ENCODE data around the gene STAU1.
"Not testable (repeated sequence)": the region's sequence is repeated elsewhere in the genome, so short reads cannot be mapped to it uniquely, and the experiment has no call there.

STAU1 gene

DNA sequence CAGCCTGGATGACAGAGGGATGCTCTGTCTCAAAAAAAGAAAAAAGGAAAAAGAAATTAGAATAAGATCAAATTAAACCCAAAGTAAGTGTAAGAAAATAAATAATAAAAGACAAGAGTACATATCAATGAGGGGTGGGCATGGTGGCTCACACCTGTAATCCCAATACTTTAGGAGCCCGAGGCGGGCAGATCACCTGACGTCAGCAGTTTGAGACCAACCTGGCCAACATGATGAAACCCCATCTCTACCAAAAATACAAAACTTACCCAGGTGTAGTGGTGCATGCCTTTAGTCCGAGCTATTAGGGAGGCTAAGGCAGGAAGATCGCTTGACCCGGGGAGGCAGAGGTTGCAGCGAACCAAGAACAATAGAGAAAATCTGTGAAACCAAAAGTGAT is 14.9 kb upstream of the STAU1 start:
- DNase-seq (ENCODE audit: low spot score): no peak

DNA sequence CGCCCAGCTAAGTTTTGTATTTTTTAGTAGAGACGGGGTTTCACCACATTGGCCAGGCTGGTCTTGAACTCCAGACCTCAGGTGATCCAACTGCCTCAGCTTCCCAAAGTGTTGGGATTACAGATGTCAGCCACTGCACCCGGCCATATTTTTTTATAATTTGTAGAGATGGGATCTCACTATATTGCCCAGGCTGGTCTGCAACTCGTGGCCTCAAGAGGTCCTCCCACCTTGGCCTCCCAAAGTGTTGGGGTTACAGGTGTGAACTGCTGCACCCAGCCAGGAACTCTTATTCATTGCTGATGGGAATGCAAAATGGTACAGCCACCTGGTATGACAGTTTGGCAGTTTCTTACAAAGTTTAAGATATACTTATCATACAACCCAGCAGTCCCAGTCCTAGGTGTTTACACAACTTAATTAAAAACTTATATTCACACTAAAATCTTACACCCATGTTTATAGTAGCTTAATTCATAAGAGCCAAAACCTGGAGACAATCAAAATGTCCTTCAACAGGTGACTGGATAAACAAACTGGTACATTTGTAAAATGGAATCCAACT is 11.7 kb upstream of the STAU1 start:
- no peak for DNase-seq (ENCODE audit: low spot score)

DNA sequence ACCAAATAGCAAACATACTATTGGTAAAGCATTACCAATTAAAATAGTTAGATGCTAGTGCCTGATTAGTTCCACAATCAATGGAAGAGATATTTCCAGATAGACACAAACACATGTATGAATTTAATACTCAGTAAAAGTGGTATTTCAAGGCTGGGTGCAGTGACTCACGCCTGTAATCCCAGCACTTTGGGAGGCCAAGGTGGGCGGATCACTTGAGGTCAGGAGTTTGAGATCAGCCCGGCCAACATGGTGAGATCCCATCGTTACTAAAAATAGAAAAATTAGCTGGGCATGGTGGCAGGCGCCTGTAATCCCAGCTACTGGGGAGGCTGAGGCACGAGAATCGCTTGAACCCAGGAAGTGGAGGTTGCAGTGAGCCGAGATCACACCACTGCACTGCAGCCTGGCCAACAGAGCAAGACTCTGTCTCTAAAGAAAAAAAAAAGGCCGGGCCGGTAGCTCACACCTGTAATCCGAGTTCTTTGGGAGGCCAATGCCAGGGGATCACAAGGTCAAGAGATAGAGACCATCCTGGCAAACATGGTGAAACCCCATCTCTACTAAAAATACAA is 4.9 kb upstream of the STAU1 start:
- not testable (repeated sequence) for DNase-seq (ENCODE audit: low spot score)

DNA sequence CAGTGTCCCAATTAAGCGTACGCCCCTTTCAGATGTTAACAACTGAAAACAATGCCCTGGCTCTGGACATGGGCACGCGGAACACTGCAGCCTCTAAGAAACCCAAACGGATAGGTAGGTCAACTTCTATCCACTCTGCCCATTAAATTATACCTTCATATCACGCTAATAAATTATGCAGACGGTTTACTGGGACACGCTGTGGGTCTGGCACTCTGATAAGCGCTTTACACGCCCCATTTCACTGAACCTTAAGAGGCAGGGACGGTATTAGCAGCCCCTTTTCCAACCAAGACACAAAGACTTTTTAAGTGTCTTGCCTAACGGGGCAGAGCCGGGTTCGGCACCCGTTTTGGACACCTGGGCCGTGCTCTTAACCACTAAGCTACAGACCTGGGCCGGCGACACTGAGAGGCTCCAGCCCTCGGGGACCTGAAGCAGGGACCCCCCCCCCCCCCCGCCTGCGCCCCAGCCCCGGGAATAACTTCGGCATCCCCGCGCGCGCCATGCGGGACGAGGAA is 744 bp downstream of the STAU1 start:
- no peak for DNase-seq (ENCODE audit: low spot score)

DNA sequence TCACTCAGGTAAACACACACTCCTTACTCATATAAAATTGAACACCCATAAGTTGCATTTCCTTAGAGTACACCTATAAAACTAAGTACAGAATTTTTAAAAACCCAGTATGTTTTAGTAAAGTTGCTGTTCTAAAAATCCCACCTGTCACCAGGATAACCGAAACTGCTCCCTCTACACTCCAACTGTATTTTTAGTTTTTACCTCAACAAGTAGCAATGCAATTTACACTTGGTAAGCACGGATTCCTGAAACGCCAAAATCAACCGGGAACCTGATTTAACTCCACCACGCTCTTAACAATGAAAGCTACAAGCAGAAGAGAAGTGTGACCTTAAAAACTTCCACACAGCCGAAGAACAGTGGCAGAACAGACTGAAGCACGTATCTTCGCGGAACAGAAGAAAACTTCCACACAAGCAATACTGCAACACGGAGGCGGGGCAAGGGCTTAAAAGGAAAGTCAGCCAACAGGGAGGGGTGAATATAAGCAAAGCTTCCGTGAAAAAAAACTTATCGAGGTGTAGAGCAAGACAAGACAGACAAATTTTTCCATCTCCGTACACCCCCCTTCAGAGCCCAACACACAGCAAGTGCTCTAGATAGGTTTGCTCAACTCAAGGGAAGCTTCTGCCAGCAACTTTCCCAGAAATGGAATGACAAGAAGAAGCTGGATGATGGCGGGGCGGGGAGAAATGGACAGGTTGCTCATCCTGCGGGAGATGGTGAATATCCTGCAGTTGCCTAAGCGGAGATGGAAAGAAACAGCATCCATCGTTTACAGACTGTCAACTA is 1.4 kb downstream of the STAU1 start:
- DNase-seq (ENCODE audit: low spot score): peak; percentile 72

DNA sequence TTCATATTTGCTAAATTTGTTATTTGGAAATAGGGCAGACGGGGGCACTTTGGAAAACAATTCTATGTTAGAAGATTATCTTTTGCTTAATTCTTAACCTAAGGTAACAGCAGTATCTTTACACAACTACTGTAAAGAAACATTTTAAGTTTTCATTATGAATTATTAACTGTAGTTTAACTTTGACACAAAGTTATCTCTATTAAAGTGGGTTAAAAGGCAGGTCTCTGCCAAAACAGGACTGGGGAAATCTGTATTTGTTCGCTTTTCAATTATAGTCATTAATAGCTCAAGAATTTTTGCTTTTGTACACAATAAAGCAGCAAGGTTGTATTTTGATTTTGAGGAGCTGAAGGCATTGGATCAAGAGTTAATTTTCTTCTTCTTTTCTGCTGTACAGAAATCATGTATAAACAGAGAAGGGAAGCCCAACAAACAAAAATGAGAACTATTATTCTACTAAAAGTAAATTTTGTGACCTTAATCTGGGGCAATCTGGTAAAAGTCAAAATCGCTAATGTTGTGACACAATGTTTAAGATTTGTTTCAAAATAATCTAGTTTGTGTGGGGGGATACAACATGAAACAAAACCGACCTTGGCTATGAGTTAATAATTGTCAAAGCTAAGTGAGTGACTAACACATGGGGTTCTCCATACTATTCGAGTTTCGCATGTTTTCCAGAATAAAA is 2.9 kb downstream of the STAU1 start:
- DNase-seq (ENCODE audit: low spot score): no peak

DNA sequence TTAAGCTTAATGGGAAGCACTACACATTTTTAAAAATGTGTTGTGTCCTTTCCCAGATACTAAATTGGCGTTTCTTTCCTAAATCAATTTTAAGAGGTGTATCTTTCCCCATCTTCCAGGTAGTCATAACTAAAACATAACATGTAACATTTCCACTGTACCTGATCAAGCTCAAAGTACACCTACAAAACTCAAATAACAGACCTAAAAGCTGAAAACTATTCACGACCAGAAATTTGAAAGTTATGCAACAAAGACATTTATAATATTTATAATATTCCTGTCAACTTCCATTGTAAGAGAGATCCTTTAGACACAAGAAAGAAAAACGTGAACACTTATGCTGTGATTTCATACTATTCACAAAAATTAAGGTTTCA is 3.5 kb downstream of the STAU1 start:
- no peak for DNase-seq (ENCODE audit: low spot score)

DNA sequence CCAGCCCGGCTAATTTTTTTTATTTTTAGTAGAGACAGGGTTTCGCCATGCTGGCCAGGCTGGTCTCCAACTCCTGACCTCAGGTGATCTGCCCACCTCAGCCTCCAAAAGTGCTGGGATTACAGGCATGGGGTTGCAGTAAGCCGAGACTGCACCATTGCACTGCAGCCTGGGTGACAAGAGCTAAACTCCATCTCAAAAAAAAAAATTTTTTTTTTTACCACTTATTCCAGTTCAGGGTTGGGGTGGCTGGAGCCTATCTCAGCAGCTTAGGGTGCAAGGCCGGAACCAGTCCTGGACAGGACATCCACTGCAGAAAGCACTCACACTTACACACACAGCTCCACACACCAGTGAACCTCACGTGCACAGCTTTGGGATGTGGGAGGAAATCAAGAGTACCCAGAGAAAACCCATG is 4.0 kb downstream of the STAU1 start:
- not testable (repeated sequence) for DNase-seq (ENCODE audit: low spot score)

DNA sequence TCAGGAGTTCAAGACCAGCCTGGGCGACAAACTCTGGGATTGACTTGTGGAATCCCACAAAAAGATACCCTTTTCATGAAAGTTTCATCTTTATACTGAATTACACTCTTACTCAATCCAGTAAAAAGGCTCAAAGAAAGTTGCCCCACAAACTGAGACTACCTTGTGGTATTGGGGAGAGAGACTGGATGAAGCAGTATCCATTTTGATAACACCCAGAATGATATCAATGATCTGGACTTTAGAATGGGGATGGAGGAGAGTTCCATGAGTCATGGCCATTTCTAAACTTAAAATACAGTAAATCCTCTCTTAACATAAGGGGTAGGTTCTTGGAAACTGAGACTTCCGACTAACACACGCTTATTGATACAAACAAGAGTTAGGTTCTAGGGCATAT is 4.7 kb downstream of the STAU1 start:
- no peak for DNase-seq (ENCODE audit: low spot score)

DNA sequence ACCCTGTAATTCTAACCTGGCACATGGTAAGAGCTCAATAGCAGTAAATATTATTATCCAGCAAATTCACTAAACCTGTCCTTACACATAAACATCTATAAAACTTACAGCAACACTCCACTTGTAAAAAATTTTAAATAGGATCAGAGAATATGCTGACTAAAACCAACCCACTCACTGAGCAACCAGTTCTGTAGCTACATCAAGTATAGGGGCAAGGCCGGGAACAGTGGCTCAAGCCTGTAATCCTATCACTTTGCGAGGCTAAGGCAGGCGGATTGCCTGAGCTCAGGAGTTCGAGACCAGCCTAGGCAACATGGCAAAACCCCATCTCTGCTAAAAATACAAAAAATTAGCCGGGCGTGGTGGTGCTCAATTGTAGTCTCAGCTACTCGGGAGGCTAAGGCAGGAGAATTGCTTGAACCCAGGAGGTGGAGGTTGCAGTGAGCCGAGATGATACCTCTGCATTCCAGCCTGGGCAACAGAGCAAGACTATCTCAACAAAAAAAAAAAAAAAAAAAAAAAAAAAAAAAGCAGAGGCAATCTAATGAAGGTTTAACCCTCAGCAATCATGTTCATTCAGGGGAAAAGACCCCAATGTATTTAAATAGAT is 6.8 kb downstream of the STAU1 start:
- DNase-seq (ENCODE audit: low spot score): no peak

DNA sequence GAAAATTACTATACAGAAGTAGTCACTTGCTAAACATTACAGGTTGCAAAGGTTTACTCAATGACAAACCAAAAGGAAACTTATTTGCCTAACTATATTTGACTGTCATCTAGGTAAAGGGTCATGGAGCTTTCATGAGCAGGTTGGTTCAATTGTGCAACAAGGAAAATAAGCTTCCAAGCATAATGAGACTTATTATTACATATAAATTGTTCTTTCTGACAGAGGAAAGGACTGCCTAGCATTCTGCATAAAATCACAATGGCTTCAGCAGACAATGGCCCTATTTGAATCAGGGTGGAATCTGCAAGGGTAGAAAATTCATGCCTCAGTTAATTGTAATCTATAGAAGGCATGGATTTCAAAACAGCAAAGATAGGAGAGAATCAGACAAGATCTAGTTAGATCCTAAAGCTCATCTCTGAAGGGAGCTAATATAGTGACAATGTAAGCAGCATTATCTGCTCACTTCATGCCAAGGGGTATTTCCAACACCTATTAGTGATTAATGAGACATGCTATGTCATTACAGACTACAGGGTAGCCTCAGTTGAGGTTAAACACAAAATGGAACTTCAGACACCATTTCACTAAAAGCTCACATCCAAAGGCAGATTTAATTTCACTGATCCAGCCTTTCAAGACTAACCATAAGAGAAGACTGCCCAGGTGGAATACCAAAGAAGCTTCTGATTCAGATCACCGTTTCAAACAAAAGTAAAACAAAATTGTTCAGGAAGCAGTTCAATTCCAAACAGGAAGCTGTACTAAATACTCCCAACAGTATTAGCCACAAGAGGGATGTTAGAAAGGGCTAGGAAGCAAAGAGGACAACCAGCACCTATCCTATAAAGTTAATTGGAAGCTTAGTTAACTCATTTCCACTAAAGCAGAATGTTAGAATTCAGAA is 8.5 kb downstream of the STAU1 start:
- no peak for DNase-seq (ENCODE audit: low spot score)

DNA sequence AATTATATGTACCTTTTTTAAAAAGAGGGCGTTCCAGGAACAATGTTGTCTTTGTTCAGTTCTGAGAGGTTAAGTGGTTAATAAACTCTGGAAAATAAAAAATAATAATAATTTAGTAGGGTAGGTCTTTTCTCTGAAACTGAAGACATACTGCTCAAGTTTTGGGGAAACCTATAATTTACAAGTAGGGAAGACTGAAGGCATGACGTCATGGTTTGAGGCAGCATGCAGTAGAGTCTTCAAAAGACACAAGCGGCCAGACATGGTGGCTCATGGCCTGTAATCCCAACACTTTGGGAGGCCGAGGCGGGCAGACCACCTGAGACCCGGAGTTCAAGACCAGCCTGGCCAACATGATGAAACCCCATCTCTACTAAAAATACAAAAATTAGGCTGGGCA is 14.0 kb downstream of the STAU1 start:
- DNase-seq (ENCODE audit: low spot score): no peak

DNA sequence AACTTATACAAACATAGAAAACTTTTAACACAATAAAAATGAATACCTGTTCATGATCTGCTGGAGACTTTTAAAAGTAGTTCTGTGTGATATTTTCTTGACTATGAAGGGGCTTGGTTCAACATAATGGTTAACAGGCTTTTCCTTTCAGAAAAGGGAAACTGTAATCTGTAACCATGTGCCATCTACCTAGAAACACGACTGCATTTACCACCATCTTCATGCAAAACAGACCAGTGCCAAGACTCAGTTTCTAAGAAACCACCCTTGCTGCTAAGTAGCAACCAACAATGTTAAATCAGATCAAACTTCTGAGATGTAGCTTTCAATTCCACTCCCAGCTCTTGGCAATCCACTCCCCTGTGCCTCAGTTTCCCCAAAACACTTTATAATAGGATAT is 15.7 kb downstream of the STAU1 start:
- no peak for DNase-seq (ENCODE audit: low spot score)

DNA sequence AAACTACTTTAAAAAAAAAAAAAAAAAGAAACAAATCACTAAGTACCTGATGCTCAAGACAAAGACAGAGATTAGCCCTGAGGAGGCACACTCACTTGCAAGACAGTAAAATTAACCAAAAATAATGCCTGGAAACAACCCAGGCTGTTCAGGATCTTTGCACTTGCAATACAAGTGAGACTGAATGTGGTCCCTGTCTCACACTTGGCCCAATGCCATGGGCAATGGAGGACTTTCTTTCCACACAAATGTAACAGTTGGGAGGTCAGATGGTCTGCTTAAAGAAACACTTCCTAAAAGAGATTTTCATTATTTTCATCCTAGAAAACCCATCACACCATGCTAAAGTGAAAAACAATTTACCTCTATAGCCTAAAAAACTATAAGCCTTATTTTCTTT is 16.2 kb downstream of the STAU1 start:
- no peak for DNase-seq (ENCODE audit: low spot score)

DNA sequence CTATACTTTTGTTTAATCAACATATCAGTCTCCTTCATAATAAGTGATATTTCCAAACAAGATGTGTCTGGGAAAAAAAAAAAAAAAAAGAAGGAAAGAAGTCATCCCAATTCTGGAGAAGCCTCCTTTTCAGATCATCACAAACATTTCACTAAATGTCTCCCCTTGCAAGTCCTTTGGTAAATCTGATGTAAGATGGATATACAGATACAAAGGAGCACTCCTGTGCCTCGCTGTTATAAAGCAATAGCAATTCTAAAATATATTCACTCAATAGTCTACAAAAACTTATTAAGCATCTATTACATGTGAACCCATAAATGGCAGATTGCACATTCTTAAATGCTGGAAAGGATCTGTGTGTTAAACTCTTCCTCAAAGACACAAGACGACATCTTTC is 17.4 kb downstream of the STAU1 start:
- DNase-seq (ENCODE audit: low spot score): no peak

DNA sequence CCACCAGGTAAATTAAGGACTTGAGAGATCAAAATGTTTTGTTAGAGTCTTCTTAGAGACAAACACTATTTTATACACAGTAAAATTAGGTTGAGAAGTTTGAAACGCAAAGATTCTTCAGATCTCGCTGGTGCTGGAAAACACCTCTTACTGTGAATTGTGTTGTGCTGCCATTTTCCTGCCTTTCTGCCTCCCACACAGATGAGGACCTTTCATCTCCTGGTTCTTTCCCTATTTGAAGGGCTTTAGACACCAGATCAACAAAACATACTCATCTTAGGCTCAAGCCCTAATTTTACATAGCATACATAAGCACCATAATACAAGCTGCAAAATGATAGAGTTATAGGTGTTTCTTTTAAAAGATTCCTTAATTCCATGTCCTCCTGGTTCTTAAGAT is 18.6 kb downstream of the STAU1 start:
- DNase-seq (ENCODE audit: low spot score): no peak

DNA sequence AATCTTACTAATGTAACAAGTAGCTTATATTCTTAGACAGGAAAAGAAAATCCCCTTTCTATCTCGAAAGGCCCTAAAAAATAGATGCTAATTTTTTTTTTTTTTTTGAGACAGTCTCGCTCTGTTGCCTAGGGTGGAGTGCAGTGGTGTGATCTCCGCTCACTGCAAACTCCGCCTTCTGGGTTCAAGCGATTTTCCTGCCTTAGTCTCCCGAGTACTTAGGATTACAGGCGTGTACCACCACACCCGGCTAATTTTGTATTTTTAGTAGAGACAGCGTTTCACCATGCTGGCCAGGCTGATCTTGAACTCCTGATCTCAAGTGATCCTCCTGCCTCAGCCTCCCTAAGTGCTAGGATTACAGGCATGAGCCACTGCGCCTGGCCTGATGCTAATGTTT is 19.3 kb downstream of the STAU1 start:
- not testable (repeated sequence) for DNase-seq (ENCODE audit: low spot score)

DNA sequence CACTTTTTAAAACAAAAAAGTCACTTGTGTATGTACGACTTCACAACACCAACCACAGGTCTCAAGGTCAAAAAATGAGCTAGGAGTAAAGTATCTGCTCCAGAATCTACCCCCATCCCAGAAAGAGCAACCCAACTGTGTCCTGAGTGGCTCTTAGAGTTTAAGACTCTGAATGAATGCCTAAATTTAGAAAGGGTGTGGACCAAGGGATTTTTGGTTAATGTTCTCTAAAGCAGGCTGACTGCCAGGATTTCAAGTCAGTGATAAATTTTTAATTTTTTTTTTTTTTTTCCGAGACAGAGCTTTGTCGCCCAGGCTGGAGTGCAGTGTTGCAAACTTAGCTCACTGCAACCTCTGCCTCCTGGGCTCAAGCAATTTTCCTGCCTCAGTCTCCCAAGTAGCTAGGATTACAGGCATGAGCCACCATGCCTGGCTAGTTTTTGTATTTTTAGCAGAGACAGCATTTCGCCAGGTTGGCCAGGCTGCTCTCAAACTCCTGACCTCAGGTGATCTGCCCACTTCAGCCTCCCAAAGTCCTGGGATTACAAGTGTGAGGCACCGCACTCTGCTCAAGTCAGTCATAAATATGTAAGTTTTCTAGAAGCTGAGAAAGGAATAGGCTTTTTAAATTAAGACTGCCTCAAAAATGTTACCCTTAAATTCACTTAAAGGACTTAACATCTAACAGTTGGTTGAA is 20.2 kb downstream of the STAU1 start:
- DNase-seq (ENCODE audit: low spot score): no peak

DNA sequence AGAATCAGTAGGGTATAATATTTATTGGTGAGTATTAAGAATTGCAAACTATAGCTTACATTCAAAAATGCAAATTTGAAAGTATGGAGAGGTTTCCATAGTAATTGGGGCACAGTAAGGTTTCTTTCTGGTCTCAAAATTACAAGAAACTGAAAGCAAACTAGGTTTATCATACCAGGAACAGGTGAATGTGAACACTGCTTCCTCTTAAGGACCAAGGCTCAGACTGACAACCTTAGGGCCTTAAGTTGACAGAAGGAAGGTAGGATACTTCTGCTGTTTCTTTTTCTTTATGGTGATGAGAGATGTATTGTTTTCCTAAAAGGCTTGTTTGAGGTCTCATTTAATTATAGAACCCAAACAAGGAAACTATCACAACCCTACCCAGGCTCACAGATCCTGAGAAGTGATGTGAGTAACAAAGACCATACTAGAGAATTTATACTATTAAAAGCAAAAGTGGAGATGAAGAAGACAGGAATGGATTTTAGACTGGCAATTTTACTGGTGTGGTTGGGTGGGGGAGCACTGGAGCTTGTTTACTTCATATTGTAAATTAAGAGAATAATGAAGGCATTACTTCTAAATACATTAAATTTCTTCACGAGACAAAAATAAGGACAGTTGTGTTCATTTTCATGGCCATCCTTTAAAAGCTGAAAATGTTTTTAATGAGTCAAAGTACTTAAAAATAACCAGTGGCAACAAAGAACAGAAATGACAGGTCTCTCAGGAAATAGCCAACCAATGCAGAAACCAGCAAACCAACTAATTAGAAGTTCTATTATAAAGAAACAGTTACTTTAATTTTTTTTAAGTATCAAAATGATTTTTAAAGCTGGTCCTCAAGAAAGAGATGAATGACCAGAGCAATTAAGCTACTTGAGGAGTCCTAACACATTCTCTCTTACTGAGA is 21.3 kb downstream of the STAU1 start:
- DNase-seq (ENCODE audit: low spot score): no peak

DNA sequence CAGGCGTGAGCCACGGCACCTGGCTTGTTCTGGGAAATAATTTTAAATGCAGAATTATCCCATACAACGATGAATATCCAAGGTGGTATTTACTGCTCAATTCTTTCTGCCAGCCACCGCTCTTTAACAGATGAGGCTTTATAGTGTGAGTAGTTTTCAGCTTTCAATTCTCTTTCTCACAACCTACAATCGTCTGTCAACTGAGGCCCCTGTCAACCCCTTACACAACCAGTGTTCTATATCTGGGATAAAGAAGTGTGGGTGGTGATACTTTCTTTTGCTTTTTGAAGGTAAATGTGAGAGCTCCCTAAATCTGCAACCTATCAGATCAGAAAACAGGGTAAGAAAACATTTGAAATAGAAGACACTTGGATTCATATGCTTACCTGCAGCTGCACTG is 22.5 kb downstream of the STAU1 start:
- DNase-seq (ENCODE audit: low spot score): no peak

Measured in CD4-positive, alpha-beta T cell treated with Interleukin-2 at 100 ng/mL for 4 hours (primary cell).